GM23338 (cell line): ENCODE data around the gene ATP5PB. TPM values are rescaled to one million over a fixed set of nuclear protein-coding genes. Genes with fewer than 3 reads are reported as not detected.

Experiments
- ATAC-seq: fragments of 200-7000 bp; cut with Tn5 transposase; 3 replicates; pipeline ENCODE4 v1.9.1; 2020
- DNase-seq: peaks from one replicate; pipeline ENCODE4 v3.0.0-alpha.2; 2015; ENCODE audit warnings: low spot score
- H2AFZ ChIP-seq: fragments of 200-600 bp; sonication (generic); 2 replicates; pipeline ENCODE4 v1.8.0; 2016; ENCODE audit warnings: antibody characterized with exemption, mild to moderate bottlenecking, moderate library complexity
- H3F3A ChIP-seq: fragments of 200-600 bp; sonication (generic); replicated peaks from 2 replicates; pipeline ENCODE4 v1.8.0; 2017; ENCODE audit warnings: antibody characterized with exemption, mixed run types, low read depth
- H3K27ac ChIP-seq: fragments of 200-600 bp; sonication (generic); 2 replicates; pipeline ENCODE4 v1.6.1; 2016; ENCODE audit warnings: low read depth
- H3K27me3 ChIP-seq: fragments of 200-600 bp; sonication (generic); 2 replicates; pipeline ENCODE4 v1.8.0; 2016; ENCODE audit warnings: mild to moderate bottlenecking, mixed run types, moderate library complexity; ENCODE audit not compliant: insufficient read depth
- H3K36me3 ChIP-seq: fragments of 200-600 bp; sonication (generic); 2 replicates; pipeline ENCODE4 v1.8.0; 2016; ENCODE audit warnings: mild to moderate bottlenecking; ENCODE audit not compliant: insufficient read depth
- H3K4me1 ChIP-seq: fragments of 200-600 bp; sonication (generic); 2 replicates; pipeline ENCODE4 v1.8.0; 2016; ENCODE audit warnings: mild to moderate bottlenecking, moderate library complexity; ENCODE audit not compliant: insufficient read depth
- H3K4me2 ChIP-seq: fragments of 200-600 bp; sonication (generic); 2 replicates; pipeline ENCODE4 v1.7.1; 2017; ENCODE audit warnings: mixed run types
- H3K4me3 ChIP-seq: fragments of 200-600 bp; sonication (generic); 2 replicates; pipeline ENCODE4 v1.6.1; 2016; ENCODE audit warnings: mixed run types
- H3K79me2 ChIP-seq: fragments of 200-600 bp; sonication (generic); replicated peaks from 2 replicates; pipeline ENCODE4 v1.8.0; 2017; ENCODE audit warnings: mild to moderate bottlenecking; ENCODE audit not compliant: insufficient read depth
- H3K9me2 ChIP-seq: fragments of 200-600 bp; sonication (generic); 2 replicates; pipeline ENCODE4 v1.8.0; 2017; ENCODE audit not compliant: insufficient read depth
- H4K20me1 ChIP-seq: fragments of 200-600 bp; sonication (generic); replicated peaks from 2 replicates; pipeline ENCODE4 v1.8.0; 2017; ENCODE audit warnings: mild to moderate bottlenecking; ENCODE audit not compliant: insufficient read depth
- H3K27ac Mint-ChIP-seq: 2 replicates; pipeline ENCODE4 v1.8.0; 2020; ENCODE audit warnings: inconsistent platforms, mild to moderate bottlenecking, moderate library complexity, mixed read lengths
- H3K27me3 Mint-ChIP-seq: 3 replicates; pipeline ENCODE4 v1.8.0; 2022; ENCODE audit warnings: low read depth, mild to moderate bottlenecking, moderate library complexity, mixed read lengths, inconsistent platforms; ENCODE audit not compliant: insufficient read depth, poor library complexity
- H3K36me3 Mint-ChIP-seq: 3 replicates; pipeline ENCODE4 v1.8.0; 2021; ENCODE audit warnings: low read depth, mild to moderate bottlenecking, inconsistent platforms, moderate library complexity, mixed read lengths
- H3K4me1 Mint-ChIP-seq: 3 replicates; pipeline ENCODE4 v1.8.0; 2020; ENCODE audit warnings: mild to moderate bottlenecking, inconsistent platforms, mixed read lengths
- H3K4me3 Mint-ChIP-seq: 3 replicates; pipeline ENCODE4 v1.8.0; 2021; ENCODE audit warnings: moderate library complexity, mild to moderate bottlenecking, inconsistent platforms, mixed read lengths
- H3K9me3 Mint-ChIP-seq: 3 replicates; pipeline ENCODE4 v1.8.0; 2020; ENCODE audit warnings: moderate library complexity, mild to moderate bottlenecking, inconsistent platforms, mixed read lengths
- CREB1 ChIP-seq: fragments of 250-450 bp; sonication (Bioruptor Pico); IDR thresholded peaks from 2 replicates; pipeline ENCODE4 v1.5.0; 2020; ENCODE audit warnings: low read depth, mild to moderate bottlenecking, moderate library complexity
- EZH2 ChIP-seq: fragments of 200-600 bp; sonication (generic); IDR thresholded peaks from one replicate; pipeline ENCODE4 v1.8.0; 2017; ENCODE audit warnings: antibody characterized with exemption, mild to moderate bottlenecking, low read depth; ENCODE audit not compliant: unreplicated experiment
- JUNB ChIP-seq: IDR thresholded peaks from one replicate; pipeline ENCODE4 v1.6.1; 2016; ENCODE audit warnings: antibody characterized with exemption; ENCODE audit not compliant: unreplicated experiment
- NANOG ChIP-seq: IDR thresholded peaks from 2 replicates; pipeline ENCODE4 v1.6.1; 2016; ENCODE audit warnings: antibody characterized with exemption, borderline replicate concordance
- ZNF114 ChIP-seq: fragments of 250-450 bp; sonication (Bioruptor Pico); IDR thresholded peaks from 2 replicates; pipeline ENCODE4 v1.5.0; 2020; ENCODE audit warnings: mild to moderate bottlenecking, moderate library complexity
- polyA plus RNA-seq: library from polyadenylated mRNA; unstranded; fragments of >200 nt; fragmentation: Nextera tagmentation; extraction: Ambion mirVana; gene quantifications from 2 replicates; pipeline ENCODE4 v1.2.1, GENCODE V29; 2016
- total RNA-seq: library from RNA; depleted of rRNA; stranded (reverse); fragments of >200 nt; shearing (Covaris generic); gene quantifications from 2 replicates; pipeline ENCODE4 v1.2.3, GENCODE V29; 2014
- TF ChIP-seq, protein P1 (sequence below): fragments of 250-450 bp; sonication (Bioruptor Pico); IDR thresholded peaks from 2 replicates; pipeline ENCODE4 v1.5.0; 2020; ENCODE audit warnings: mild to moderate bottlenecking, moderate library complexity
- TF ChIP-seq, protein P2 (sequence below): IDR thresholded peaks from 2 replicates; pipeline ENCODE4 v1.6.1; 2016; ENCODE audit warnings: antibody characterized with exemption
- TF ChIP-seq, protein P3 (sequence below), 2 experiments: fragments of 200-600 bp in 1 of 2; sonication (generic) in 1 of 2; conservative IDR thresholded peaks; 2 replicates each; pipeline versions ENCODE4 v1.5.1 to v1.6.1; 2016 to 2017; ENCODE audit warnings: antibody characterized with exemption in 2 of 2, low read depth in 2 of 2, mild to moderate bottlenecking in 2 of 2, moderate library complexity in 1 of 2

Gene ATP5PB
- total and polyA plus RNA-seq, 2 experiments from 2014 or later, result 279 to 300 TPM

DNA sequence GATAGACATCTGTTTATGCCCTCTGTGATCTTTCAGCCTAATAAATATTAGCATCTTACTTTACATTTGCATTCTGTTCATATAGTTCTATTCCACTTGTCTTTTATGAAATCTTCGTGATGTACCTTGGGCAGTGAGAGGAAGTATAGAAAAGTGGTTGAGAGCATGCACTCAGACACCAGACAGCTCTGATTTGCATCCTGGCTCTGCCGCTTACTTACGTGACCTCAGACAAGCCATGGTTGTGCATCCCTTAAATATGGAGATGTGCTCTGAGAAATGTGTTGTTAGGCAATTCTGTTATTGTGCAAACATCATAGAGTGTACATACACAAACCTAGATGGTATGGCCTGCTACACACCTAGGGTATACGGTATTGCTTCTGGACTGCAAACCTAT, 44.7 kb upstream of the ATP5PB start (continued):
- TF ChIP-seq, protein P1, sequence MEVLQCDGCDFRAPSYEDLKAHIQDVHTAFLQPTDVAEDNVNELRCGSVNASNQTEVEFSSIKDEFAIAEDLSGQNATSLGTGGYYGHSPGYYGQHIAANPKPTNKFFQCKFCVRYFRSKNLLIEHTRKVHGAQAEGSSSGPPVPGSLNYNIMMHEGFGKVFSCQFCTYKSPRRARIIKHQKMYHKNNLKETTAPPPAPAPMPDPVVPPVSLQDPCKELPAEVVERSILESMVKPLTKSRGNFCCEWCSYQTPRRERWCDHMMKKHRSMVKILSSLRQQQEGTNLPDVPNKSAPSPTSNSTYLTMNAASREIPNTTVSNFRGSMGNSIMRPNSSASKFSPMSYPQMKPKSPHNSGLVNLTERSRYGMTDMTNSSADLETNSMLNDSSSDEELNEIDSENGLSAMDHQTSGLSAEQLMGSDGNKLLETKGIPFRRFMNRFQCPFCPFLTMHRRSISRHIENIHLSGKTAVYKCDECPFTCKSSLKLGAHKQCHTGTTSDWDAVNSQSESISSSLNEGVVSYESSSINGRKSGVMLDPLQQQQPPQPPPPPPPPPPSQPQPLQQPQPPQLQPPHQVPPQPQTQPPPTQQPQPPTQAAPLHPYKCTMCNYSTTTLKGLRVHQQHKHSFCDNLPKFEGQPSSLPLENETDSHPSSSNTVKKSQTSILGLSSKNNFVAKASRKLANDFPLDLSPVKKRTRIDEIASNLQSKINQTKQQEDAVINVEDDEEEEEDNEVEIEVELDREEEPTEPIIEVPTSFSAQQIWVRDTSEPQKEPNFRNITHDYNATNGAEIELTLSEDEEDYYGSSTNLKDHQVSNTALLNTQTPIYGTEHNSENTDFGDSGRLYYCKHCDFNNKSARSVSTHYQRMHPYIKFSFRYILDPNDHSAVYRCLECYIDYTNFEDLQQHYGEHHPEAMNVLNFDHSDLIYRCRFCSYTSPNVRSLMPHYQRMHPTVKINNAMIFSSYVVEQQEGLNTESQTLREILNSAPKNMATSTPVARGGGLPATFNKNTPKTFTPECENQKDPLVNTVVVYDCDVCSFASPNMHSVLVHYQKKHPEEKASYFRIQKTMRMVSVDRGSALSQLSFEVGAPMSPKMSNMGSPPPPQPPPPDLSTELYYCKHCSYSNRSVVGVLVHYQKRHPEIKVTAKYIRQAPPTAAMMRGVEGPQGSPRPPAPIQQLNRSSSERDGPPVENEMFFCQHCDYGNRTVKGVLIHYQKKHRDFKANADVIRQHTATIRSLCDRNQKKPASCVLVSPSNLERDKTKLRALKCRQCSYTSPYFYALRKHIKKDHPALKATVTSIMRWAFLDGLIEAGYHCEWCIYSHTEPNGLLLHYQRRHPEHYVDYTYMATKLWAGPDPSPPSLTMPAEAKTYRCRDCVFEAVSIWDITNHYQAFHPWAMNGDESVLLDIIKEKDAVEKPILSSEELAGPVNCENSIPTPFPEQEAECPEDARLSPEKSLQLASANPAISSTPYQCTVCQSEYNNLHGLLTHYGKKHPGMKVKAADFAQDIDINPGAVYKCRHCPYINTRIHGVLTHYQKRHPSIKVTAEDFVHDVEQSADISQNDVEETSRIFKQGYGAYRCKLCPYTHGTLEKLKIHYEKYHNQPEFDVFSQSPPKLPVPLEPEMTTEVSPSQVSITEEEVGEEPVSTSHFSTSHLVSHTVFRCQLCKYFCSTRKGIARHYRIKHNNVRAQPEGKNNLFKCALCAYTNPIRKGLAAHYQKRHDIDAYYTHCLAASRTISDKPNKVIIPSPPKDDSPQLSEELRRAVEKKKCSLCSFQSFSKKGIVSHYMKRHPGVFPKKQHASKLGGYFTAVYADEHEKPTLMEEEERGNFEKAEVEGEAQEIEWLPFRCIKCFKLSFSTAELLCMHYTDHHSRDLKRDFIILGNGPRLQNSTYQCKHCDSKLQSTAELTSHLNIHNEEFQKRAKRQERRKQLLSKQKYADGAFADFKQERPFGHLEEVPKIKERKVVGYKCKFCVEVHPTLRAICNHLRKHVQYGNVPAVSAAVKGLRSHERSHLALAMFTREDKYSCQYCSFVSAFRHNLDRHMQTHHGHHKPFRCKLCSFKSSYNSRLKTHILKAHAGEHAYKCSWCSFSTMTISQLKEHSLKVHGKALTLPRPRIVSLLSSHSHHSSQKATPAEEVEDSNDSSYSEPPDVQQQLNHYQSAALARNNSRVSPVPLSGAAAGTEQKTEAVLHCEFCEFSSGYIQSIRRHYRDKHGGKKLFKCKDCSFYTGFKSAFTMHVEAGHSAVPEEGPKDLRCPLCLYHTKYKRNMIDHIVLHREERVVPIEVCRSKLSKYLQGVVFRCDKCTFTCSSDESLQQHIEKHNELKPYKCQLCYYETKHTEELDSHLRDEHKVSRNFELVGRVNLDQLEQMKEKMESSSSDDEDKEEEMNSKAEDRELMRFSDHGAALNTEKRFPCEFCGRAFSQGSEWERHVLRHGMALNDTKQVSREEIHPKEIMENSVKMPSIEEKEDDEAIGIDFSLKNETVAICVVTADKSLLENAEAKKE (CRISPR knock-in tag), result no peak
- TF ChIP-seq JUNB (no peak), ZNF114 (CRISPR knock-in tag) (no peak)
- TF ChIP-seq, protein P2, sequence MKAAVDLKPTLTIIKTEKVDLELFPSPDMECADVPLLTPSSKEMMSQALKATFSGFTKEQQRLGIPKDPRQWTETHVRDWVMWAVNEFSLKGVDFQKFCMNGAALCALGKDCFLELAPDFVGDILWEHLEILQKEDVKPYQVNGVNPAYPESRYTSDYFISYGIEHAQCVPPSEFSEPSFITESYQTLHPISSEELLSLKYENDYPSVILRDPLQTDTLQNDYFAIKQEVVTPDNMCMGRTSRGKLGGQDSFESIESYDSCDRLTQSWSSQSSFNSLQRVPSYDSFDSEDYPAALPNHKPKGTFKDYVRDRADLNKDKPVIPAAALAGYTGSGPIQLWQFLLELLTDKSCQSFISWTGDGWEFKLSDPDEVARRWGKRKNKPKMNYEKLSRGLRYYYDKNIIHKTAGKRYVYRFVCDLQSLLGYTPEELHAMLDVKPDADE, result no peak
- TF ChIP-seq, protein P3, sequence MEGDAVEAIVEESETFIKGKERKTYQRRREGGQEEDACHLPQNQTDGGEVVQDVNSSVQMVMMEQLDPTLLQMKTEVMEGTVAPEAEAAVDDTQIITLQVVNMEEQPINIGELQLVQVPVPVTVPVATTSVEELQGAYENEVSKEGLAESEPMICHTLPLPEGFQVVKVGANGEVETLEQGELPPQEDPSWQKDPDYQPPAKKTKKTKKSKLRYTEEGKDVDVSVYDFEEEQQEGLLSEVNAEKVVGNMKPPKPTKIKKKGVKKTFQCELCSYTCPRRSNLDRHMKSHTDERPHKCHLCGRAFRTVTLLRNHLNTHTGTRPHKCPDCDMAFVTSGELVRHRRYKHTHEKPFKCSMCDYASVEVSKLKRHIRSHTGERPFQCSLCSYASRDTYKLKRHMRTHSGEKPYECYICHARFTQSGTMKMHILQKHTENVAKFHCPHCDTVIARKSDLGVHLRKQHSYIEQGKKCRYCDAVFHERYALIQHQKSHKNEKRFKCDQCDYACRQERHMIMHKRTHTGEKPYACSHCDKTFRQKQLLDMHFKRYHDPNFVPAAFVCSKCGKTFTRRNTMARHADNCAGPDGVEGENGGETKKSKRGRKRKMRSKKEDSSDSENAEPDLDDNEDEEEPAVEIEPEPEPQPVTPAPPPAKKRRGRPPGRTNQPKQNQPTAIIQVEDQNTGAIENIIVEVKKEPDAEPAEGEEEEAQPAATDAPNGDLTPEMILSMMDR (conservative IDR thresholded peaks at IDR 0.05; ENCODE audit: low read depth in 2 of 2), result no peak

DNA sequence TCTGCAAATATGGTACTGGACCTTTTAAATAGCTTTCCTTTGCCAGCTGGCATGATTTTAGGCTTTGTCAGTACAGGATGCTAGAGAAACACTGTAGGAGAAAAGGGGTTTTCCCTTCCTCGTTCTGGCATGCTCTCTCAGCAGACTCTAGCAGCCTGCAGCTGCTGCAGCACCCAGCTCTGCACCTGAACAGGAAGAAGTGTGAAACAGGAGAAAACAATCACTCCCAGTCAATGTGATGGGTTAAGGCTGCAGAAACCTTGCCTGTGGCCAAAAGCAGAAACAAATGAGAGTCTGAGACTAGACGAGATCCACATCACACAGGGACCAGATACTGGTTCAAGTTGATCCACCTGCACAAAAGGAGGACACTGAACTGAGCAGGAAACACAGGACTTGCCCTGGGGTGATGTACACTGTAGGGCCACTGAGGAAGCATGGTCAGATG, 42.9 kb upstream of the ATP5PB start:
- no peaks in the 10 kb centered on the region for H3K27me3 ChIP-seq
- no peak overlapping the region for H3K4me3 Mint-ChIP-seq
- H3K36me3 ChIP-seq, result no peaks in the 10 kb centered on the region
- peaks cover 1% of the 10 kb centered on the region for H3K27me3 Mint-ChIP-seq
- ATAC-seq (peak; percentile 72), DNase-seq (peak; percentile 17)
- H3K27ac Mint-ChIP-seq, result no peak overlapping the region
- no peaks in the 10 kb centered on the region for H4K20me1 ChIP-seq
- H2AFZ ChIP-seq, result 0 out of 2 replicates have a peak overlapping the region, but pooled peaks have one; percentile 19
- H3K27ac ChIP-seq, result no peak overlapping the region
- H3K4me3 ChIP-seq, result no peak overlapping the region
- H3K79me2 ChIP-seq, result no peaks in the 10 kb centered on the region
- no peaks in the 10 kb centered on the region for H3K4me1 ChIP-seq
- no peak overlapping the region for H3K4me2 ChIP-seq
- H3F3A ChIP-seq, result no peaks in the 10 kb centered on the region
- H3K9me3 Mint-ChIP-seq, result no peaks in the 10 kb centered on the region
- H3K36me3 Mint-ChIP-seq, result no peaks in the 10 kb centered on the region
- no peaks in the 10 kb centered on the region for H3K9me2 ChIP-seq
- peaks cover 5% of the 10 kb centered on the region; the same call in 2 of the 3 replicates for H3K4me1 Mint-ChIP-seq
- TF ChIP-seq EZH2 (no peak), NANOG (no peak), ZNF114 (CRISPR knock-in tag) (no peak), CREB1 (no peak)
- TF ChIP-seq, protein P3 (conservative IDR thresholded peaks at IDR 0.05; ENCODE audit: low read depth in 2 of 2), result no peak
